HG02840 (cell line): ENCODE measurements around the gene ACP1.
"Not testable (repeated sequence)": the region's sequence is repeated elsewhere in the genome, so short reads cannot be mapped to it uniquely, and the experiment has no call there.

Source experiments
- ATAC-seq: cut with Tn5 transposase; IDR thresholded peaks from one replicate; pipeline ENCODE4 v1.9.1; 2021; ENCODE audit warnings: mild to moderate bottlenecking, moderate library complexity, moderate number of reproducible peaks; ENCODE audit not compliant: unreplicated experiment, low FRiP score

The ACP1 gene

GRCh38 chr2:309148-309953 lies 44.6 kb downstream of the ACP1 start:
- ATAC-seq: no peak

- ATAC-seq: no peak
These were observed 45.3 kb downstream of the ACP1 start for GRCh38 chr2:309954-310510.

- ATAC-seq: no peak
These were observed 46.2 kb downstream of the ACP1 start for GRCh38 chr2:310994-311393.

- ATAC-seq: no peak
These were observed 49.2 kb downstream of the ACP1 start for GRCh38 chr2:313991-314390.

- no peak for ATAC-seq
These were observed 50.0 kb downstream of the ACP1 start for GRCh38 chr2:314561-315336.

GRCh38 chr2:315925-316324 lies 51.2 kb downstream of the ACP1 start:
- not testable (repeated sequence) for ATAC-seq

GRCh38 chr2:316381-316780 lies 51.6 kb downstream of the ACP1 start:
- ATAC-seq: no peak

- no peak for ATAC-seq
These were observed 53.0 kb downstream of the ACP1 start for GRCh38 chr2:317501-318424.

GRCh38 chr2:319059-319600 lies 54.4 kb downstream of the ACP1 start:
- ATAC-seq: no peak

- no peak for ATAC-seq
These were observed 55.8 kb downstream of the ACP1 start for GRCh38 chr2:320561-320960.

GRCh38 chr2:322326-322725 lies 57.6 kb downstream of the ACP1 start:
- no peak for ATAC-seq

GRCh38 chr2:323035-323434 lies 58.3 kb downstream of the ACP1 start:
- ATAC-seq: no peak
